NCI-H1694 (cell line): ENCODE results near the gene RBM25.
"Not testable (repeated sequence)": the region's sequence is repeated elsewhere in the genome, so short reads cannot be mapped to it uniquely, and the experiment has no call there.

Source experiments
- DNase-seq: peaks from one replicate; lab custom pipeline; 2025; lab: John Stamatoyannopoulos, UW

The RBM25 gene

GRCh38 chr14:73058224-73058921 is at the start of gene RBM25:
Gene RBM25 (plus strand): TSS chr14:73058534. CDS start chr14:73071642, 13,108 bp downstream.
- DNase-seq = peak; percentile 100

- DNase-seq = not testable (repeated sequence)
Measured at GRCh38 chr14:73011189-73011588, 47.1 kb upstream of the RBM25 start.

DNA sequence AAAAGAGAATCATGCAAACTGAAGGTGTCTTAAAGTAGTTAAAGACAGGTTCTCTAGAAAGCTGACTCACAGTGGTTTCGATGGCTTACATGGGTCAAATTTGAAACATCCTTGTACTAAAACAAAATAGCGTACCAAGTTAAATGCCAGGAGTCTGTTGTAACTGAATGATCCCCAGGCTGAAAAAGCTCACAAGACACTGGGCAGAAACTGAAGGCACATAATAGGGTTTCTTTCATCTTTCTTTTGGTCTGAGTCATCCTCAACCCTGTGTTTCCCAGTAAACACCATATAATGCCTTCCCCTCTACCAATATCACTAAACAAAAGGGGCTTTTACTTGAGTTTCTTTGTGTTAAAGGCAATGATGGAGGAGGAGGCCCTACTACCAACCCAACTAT is 44.2 kb upstream of the RBM25 start:
- no peak for DNase-seq

- DNase-seq = not testable (repeated sequence)
Measured at GRCh38 chr14:73015552-73015951, 42.8 kb upstream of the RBM25 start.

DNA sequence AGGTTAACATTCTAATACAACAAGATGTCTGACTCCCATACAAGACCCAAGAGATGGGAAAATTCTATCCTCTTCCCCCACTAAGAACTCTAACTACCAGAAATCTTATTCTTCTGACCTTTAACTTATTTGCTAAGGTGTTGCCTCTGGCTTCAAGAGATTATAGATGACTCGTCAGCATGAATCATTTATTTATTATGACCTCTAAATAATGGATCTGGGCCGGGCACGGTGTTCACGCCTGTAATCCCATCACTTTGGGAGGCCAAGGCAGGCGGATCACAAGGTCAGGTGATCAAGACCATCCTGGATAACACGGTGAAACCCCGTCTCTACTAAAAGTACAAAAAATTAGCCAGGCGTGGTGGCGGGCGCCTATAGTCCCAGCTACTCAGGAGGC is 42.3 kb upstream of the RBM25 start:
- not testable (repeated sequence) for DNase-seq

- no peak for DNase-seq
Measured at GRCh38 chr14:73022051-73022450, 36.3 kb upstream of the RBM25 start.

DNA sequence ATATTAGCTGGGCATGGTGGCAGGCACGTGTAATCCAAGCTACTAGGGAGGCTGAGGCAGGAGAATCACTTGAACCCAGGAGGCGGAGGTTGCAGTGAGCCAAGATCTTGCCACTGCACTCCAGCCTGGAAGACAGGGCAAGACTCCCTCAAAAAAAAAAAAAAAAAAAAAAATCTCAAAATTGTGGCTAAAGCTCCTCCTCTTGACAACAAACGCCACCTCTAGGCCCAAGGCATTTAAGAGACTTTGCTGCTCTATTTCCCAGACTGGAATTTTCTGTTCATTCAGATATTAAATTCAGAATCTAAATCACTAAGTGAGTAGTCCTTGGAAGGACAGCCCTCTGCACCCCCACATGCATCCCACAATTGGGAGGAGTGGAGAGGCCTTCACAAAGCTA is 32.8 kb upstream of the RBM25 start:
- DNase-seq = no peak

DNA sequence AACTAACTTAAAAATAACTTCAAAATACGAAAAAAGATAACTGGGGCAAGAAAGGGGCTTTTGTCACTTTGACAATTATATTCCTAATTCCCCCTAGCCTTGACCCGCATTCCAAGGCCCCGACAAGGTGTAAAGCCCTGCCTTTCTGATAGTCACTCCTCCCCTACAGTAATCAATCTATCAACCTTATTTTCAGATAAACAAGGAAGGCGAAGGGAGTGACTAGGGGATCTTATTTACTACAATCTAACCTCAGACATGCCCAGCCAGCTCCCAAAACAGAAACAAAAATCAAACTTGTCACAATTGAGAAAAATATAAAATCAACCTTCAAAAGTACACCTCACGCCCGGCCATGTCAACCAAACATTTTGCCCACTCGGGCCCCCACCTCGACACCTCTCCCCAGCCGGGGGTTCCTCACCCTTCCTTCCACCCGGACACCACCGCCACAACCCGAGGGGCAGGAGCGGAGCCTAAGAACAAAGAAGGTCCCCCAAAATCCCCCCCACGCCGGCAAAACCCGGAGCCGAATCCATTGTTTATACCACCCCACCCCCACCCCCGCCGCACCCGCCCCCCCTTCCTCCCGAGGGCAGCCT is 32.0 kb upstream of the RBM25 start:
- DNase-seq = no peak

- DNase-seq = peak; percentile 100
Measured at GRCh38 chr14:73026845-73027542, 31.3 kb upstream of the RBM25 start, which contains the start of gene ZFYVE1. Gene ZFYVE1 (minus strand): TSS chr14:73027106. CDS start chr14:73024508, 2,598 bp downstream.

DNA sequence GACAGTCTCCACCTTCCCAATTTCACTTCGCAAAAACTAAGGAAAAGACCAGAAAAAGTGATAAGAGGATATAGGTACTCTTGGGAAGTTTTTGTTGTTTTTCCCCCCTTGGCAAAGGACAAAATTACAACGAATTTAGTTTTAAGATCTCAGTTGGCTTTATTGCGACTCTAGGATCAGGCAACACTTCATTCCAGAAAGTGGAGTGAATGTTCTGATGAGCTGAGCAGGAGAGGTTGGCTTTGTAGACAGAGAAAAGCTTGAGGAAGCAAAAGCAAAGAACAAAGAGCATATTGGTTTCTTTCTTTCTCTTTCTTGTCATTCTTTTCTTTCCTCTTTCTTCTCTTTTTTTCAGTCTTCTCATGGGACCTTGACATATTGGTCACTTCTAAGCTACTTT is 30.8 kb upstream of the RBM25 start:
- no peak for DNase-seq

DNA sequence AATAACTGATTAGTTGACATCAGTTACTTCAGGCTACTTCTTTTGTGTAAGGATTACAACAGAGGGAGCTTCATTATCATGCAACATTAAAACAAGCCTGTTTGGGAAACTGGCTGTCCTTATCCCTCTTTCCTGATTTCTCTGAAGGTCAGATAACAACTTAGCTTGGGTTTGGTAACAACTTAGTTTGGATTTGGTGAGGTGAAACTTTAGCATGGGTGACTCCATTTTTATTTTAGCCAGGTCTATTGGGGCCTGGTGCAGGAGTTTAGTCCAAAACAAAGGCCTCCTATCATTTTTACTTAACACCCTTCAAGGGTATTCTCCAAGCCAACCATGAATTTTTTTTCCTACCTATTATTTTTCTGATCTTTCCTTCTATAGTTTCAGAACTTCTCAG is 30.4 kb upstream of the RBM25 start:
- DNase-seq = no peak

- DNase-seq = not testable (repeated sequence)
Measured at GRCh38 chr14:73036706-73037450, 21.5 kb upstream of the RBM25 start.

DNA sequence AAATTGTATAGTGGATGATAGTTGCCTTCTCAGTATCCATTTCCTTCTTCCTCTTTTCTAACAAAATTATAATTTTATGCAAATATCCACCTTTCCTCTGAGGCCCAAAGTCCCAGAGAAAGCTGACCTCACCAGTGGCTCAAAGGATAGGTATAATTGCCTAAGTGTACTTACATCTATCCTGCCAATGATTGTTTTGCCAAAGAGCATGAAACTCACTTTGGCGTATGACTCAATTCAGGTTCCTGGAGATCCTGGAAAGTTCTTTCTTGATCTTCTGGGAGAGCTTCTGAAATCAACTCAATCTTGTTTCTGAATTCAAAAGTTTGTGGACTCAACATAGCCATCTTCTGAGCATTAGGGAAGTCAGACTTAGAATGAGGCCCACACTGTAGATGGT is 10.5 kb upstream of the RBM25 start:
- DNase-seq = no peak

GRCh38 chr14:73049428-73049827 is 8.9 kb upstream of the RBM25 start:
- no peak for DNase-seq

DNA sequence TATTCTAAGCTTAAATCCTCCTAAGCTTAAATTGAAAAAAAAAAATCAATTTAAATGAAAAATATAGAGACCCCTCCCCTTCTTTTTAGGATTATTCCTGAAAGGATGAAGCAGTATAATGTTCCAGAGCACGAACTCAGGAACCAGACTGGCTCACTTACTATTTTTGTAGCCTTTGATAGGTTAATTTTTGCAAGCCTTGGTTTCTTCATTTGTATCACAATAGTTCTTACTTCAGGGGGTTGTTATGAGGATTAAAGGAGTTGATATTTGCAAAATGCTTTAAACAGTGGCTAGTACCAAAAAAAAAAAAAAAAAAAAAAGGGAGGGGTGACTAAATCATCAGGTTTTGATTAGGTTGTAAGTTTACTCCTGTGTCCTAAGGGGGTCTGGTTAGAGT is 3.1 kb upstream of the RBM25 start:
- DNase-seq = no peak

DNA sequence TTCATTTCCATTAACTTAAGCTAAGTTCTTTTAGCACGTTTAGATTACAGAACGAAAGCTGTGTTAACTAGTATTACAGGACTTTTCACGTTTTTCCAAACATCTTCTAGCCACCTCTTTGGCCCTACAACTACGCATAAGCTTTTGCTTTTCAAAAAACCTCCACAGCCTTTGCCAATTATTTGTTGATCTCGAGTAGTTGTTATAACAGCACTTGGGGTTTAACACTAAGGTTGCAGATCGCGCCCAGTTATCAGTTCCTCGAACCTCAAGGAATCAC is 450 bp upstream of the RBM25 start:
- DNase-seq = no peak

DNA sequence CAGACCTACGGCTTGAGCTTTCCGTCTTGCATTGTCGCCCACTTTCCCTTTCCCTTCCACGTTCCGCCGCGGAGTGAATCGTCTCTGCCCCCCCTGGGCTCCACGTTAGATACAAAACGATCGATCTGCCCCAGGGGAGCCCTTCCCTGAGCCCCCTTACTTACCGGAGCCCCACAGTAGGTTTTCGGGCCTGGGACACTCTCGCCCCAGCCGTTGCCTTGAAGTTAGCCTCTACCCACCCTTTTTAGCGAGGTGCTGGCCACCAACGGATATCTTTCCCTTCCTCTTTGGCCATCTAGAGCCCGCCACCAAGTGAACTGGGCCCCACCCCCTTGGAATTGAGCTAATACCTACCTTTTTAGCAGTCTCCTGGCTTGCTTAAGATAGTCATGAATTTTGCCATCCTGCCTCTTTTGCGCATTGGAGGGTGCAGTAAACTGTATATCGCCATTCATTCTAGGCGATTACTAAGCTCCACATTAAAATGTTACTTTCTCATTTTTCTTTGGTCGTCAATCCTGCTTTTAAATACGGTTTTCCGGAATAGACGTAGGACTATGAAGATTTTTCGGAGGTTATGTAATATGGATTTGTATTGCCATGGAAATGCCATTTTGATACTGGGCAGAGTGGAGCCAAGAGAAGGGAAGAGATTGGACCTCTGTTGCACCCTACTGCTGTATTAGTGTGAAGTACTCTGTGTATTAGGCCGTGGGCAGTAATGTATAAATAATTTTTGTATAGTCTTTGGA is 764 bp downstream of the RBM25 start:
- DNase-seq = peak; percentile 39

- DNase-seq = no peak
Measured at GRCh38 chr14:73069585-73069984, 11.3 kb downstream of the RBM25 start.

DNA sequence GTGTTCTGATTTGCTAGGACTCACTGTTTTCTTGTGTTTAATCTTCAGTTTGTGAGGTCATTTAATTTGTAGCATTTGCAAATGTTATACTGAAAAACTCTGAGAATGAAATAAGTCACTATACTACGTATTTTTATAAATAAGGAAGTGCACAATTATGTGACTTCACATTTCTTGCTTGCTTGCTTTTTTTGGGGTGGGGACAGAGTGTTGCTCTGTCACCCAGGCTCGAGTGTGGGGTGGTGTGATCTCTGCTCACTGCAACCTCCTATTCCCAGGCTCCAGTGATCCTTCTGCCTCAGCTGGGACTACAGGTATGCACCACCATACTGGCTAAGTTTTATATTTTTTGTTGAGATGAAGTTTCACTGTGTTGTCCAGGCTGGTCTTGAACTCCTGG is 32.7 kb downstream of the RBM25 start:
- no peak for DNase-seq

- no peak for DNase-seq
Measured at GRCh38 chr14:73097421-73097820, 39.1 kb downstream of the RBM25 start.

DNA sequence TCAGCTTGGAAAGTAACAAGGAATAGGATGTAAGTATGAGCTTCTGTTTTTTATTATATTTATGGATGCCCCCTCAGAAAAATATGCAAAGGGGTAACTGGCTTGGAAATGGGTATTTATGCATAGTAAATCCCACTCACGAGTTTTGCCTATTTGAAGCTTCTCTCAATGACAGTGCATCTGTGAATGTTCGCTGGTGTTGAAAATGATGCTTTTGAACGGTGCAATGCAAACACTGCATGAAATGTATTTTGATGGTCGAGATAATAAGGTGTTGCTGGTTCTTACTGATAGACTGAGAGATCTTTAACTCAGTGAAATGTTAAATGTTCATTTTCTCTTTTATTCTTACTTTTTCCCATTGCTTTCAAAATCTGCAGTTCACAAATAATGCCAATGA is 42.0 kb downstream of the RBM25 start:
- DNase-seq = no peak
